ENCODE measurements around the gene ELP6.

Gene ELP6

GRCh38 chr3:47513125-47513929, at the start of gene ELP6:
ELP6 (minus strand) TSS chr3:47513712; CDS start chr3:47513590, 122 bp downstream.
- DNase-seq = peak; percentile 92

- no peak for DNase-seq
Observed at GRCh38 chr3:47556351-47556750, 42.8 kb upstream of the ELP6 start.

GRCh38 chr3:47554335-47554734, 40.8 kb upstream of the ELP6 start:
- no peak for DNase-seq

GRCh38 chr3:47553407-47553806, 39.9 kb upstream of the ELP6 start:
- no peak for DNase-seq

- no peak for DNase-seq
Observed at GRCh38 chr3:47542471-47543173, 29.1 kb upstream of the ELP6 start.

- DNase-seq = no peak
Observed at GRCh38 chr3:47541583-47542108, 28.1 kb upstream of the ELP6 start.

GRCh38 chr3:47540281-47540680, 26.8 kb upstream of the ELP6 start:
- DNase-seq = no peak

- DNase-seq = no peak
Observed at GRCh38 chr3:47536967-47537366, 23.5 kb upstream of the ELP6 start.

GRCh38 chr3:47536221-47536891, 22.8 kb upstream of the ELP6 start:
- no peak for DNase-seq

GRCh38 chr3:47533996-47534454, 20.5 kb upstream of the ELP6 start:
- no peak for DNase-seq

- no peak for DNase-seq
Observed at GRCh38 chr3:47533481-47533880, 20.0 kb upstream of the ELP6 start.

GRCh38 chr3:47527952-47528725, 14.6 kb upstream of the ELP6 start:
- DNase-seq = no peak

- DNase-seq = no peak
Observed at GRCh38 chr3:47525617-47526016, 12.1 kb upstream of the ELP6 start.

GRCh38 chr3:47523310-47524073, 10.0 kb upstream of the ELP6 start:
- no peak for DNase-seq

GRCh38 chr3:47522082-47522987, 8.8 kb upstream of the ELP6 start:
- DNase-seq = peak; percentile 56

- no peak for DNase-seq
Observed at GRCh38 chr3:47520756-47521155, 7.2 kb upstream of the ELP6 start.

- DNase-seq = no peak
Observed at GRCh38 chr3:47517937-47518336, 4.4 kb upstream of the ELP6 start.

- DNase-seq = no peak
Observed at GRCh38 chr3:47515864-47516319, 2.4 kb upstream of the ELP6 start.

GRCh38 chr3:47515100-47515499, 1.6 kb upstream of the ELP6 start:
- DNase-seq = no peak

- DNase-seq = no peak
Observed at GRCh38 chr3:47512416-47513124, 942 bp downstream of the ELP6 start.
